HepG2 (cell line): ENCODE results near the gene STBD1. TPM values are rescaled to one million over a fixed set of nuclear protein-coding genes. Genes with fewer than 3 reads are reported as not detected.
A peak's percentile ranks its signal among the peaks of the same experiment; 100 is the strongest.

ENCODE experiments used
- ATAC-seq: fragments of 200-7000 bp; cut with Tn5 transposase; 3 replicates; pipeline ENCODE4 v1.9.1; 2020; ENCODE audit warnings: mild to moderate bottlenecking, moderate library complexity
- BruUV-seq: library from RNA; stranded (reverse); fragments of 400-500 nt; replicated peaks from 2 replicates; lab custom pipeline; 2021; lab: Mats Ljungman, UMichigan
- CTCF ChIA-PET: fragments of 300-600 bp; formaldehyde crosslinking; extraction: SDS; loops from one replicate; lab custom pipeline; 2021; ENCODE audit warnings: low total read pairs, inconsistent platforms, low intra/inter-chr PET ratio; lab: Yijun Ruan, JAX
- POLR2A ChIA-PET: fragments of 350-600 bp; sonication (Branson Sonifier 250); formaldehyde crosslinking; loops from one replicate; lab custom pipeline; 2020; ENCODE audit warnings: antibody characterized with exemption, inconsistent platforms; lab: Yijun Ruan, JAX
- DNase-seq: peaks from one replicate; pipeline ENCODE4 v3.0.0-alpha.2; 2015; ENCODE audit warnings: low spot score
- FAIRE-seq: peaks from 3 replicates; lab custom pipeline; 2011; peaks lifted over from hg19 to GRCh38; lab: Jason Lieb, UNC
- H2AFZ ChIP-seq: one replicate; pipeline ENCODE4 v1.6.1; 2011; ENCODE audit warnings: low read length, inconsistent platforms
- H3K27ac ChIP-seq: fragments of 300-600 bp; 3 replicates; pipeline ENCODE4 v1.8.0; 2011; ENCODE audit warnings: mixed run types, mild to moderate bottlenecking, mixed read lengths, low read length, inconsistent platforms; ENCODE audit not compliant: insufficient read depth; ENCODE audit errors: extremely low read length
- H3K27me3 ChIP-seq, 2 experiments: fragments of 200-600 bp in 1 of 2; 2 replicates in 1 of 2; 3 replicates in 1 of 2; pipeline versions ENCODE4 v1.6.0 to v1.8.0; 2011; ENCODE audit warnings: low read length in 2 of 2, mild to moderate bottlenecking in 2 of 2, moderate library complexity in 2 of 2, inconsistent platforms in 1 of 2; ENCODE audit not compliant: insufficient read depth in 2 of 2, control insufficient read depth in 1 of 2
- H3K36me3 ChIP-seq, 2 experiments: fragments of 200-600 bp in 1 of 2; replicated peaks in 1 of 2; 2 replicates in 1 of 2; 3 replicates in 1 of 2; pipeline versions ENCODE4 v1.5.1 to v1.8.0; 2011; ENCODE audit warnings: low read length in 2 of 2, inconsistent platforms in 1 of 2; ENCODE audit not compliant: insufficient read depth in 2 of 2, control insufficient read depth in 1 of 2
- H3K4me1 ChIP-seq: 2 replicates; pipeline ENCODE4 v1.5.1; 2012; ENCODE audit warnings: low read length, inconsistent platforms; ENCODE audit not compliant: insufficient read depth
- H3K4me2 ChIP-seq: 2 replicates; pipeline ENCODE4 v1.6.0; 2011; ENCODE audit warnings: low read depth, low read length, inconsistent platforms
- H3K4me3 ChIP-seq, 3 experiments: fragments of 200-600 bp in 1 of 3; sonication (generic), shearing (Covaris generic) in 1 of 3; replicated peaks in 1 of 3; 2 replicates each; pipeline ENCODE4 v1.5.1; 2011 to 2016; ENCODE audit warnings: low read length in 3 of 3, inconsistent platforms in 2 of 3, low read depth in 2 of 3, mild to moderate bottlenecking in 2 of 3, control low read depth in 1 of 3, mixed read lengths in 1 of 3; ENCODE audit not compliant: insufficient read depth in 1 of 3
- H3K79me2 ChIP-seq: one replicate; pipeline ENCODE4 v1.6.1; 2011; ENCODE audit warnings: low read length, inconsistent platforms; ENCODE audit not compliant: insufficient read depth
- H3K9ac ChIP-seq: 2 replicates; pipeline ENCODE4 v1.6.0; 2011; ENCODE audit warnings: mild to moderate bottlenecking, low read depth, low read length, inconsistent platforms; ENCODE audit not compliant: insufficient read depth
- H3K9me3 ChIP-seq: 2 replicates; pipeline ENCODE4 v1.5.1; 2012; ENCODE audit warnings: mild to moderate bottlenecking, low read length
- H4K20me1 ChIP-seq: 2 replicates; pipeline ENCODE4 v1.6.0; 2011; ENCODE audit warnings: inconsistent platforms, mild to moderate bottlenecking, low read length, moderate library complexity; ENCODE audit not compliant: insufficient read depth
- AFF4 ChIP-seq: sonication (generic); formaldehyde crosslinking; IDR thresholded peaks from 2 replicates; pipeline ENCODE4 v1.4.0; 2020; ENCODE audit warnings: missing genetic modification reagents
- ERF ChIP-seq: IDR thresholded peaks from 2 replicates; pipeline ENCODE4 v1.6.1; 2018; ENCODE audit warnings: missing biosample characterization, missing genetic modification reagents
- FOXA3 ChIP-seq: IDR thresholded peaks from 2 replicates; pipeline ENCODE4 v1.6.1; 2016; ENCODE audit warnings: missing genetic modification reagents, missing compliant biosample characterization
- KLF9 ChIP-seq: IDR thresholded peaks from 2 replicates; pipeline ENCODE4 v1.6.1; 2016; ENCODE audit warnings: low read depth
- SKI ChIP-seq: fragments of 450-650 bp; IDR thresholded peaks from one replicate; pipeline ENCODE4 v1.6.1; 2018; ENCODE audit warnings: mild to moderate bottlenecking; ENCODE audit not compliant: partially characterized antibody
- SRF ChIP-seq: IDR thresholded peaks from 2 replicates; pipeline ENCODE4 v1.6.1; 2011; ENCODE audit warnings: mild to moderate bottlenecking, low read depth, low read length, moderate library complexity
- TCF7L2 ChIP-seq: IDR thresholded peaks from 2 replicates; pipeline ENCODE4 v1.6.1; 2011; ENCODE audit warnings: mild to moderate bottlenecking, low read depth, low read length, moderate library complexity
- ZBTB37 ChIP-seq: sonication (generic); formaldehyde crosslinking; IDR thresholded peaks from 2 replicates; pipeline ENCODE4 v1.4.0; 2020; ENCODE audit warnings: mild to moderate bottlenecking, missing genetic modification reagents
- ZC3H4 ChIP-seq: sonication (generic); formaldehyde crosslinking; IDR thresholded peaks from 2 replicates; pipeline ENCODE4 v1.4.0; 2020; ENCODE audit warnings: missing genetic modification reagents, borderline replicate concordance
- ZNF317 ChIP-seq: sonication (generic); formaldehyde crosslinking; IDR thresholded peaks from 2 replicates; pipeline ENCODE4 v1.5.0; 2020; ENCODE audit warnings: mild to moderate bottlenecking, missing genetic modification reagents
- ZNF607 ChIP-seq: sonication (generic); formaldehyde crosslinking; IDR thresholded peaks from 2 replicates; pipeline ENCODE4 v1.5.1; 2020; ENCODE audit warnings: missing genetic modification reagents, mild to moderate bottlenecking, borderline replicate concordance
- WGBS: methylation state at CpG from one replicate; pipeline ENCODE4 v1.1.6; 2017; ENCODE audit warnings: low lambda C conversion rate; 5-methylcytosine and 5-hydroxymethylcytosine counted together
- in situ Hi-C: cut with HindIII; loops from 2 replicates; pipeline ENCODE4 v1.10.0; 2017; ENCODE audit warnings: low pct_unique_long_range_greater_than_20kb; ENCODE audit not compliant: extremely low pct_ligation_motif_present
- intact Hi-C: fragments of 100-400 bp; cut with micrococcal nuclease; formaldehyde crosslinking; loops from one replicate; pipeline ENCODE4 v1.10.0; 2022; ENCODE audit not compliant: unreplicated experiment
- polyA plus RNA-seq, 8 experiments: library from polyadenylated mRNA; depleted of rRNA in 3 of 8; stranded (reverse) in 7 of 8; unstranded in 1 of 8; fragments of >200 nt; fragmentation: Illumina TruSeq in 4 of 8; extraction: Trizol in 4 of 8; gene quantifications; 2 replicates each; pipeline versions ENCODE4 v1.2.1 to v1.2.3, GENCODE V29; 2011 to 2016; ENCODE audit warnings: low read depth in 4 of 8, missing spikeins in 1 of 8, mixed read lengths in 1 of 8; ENCODE audit not compliant: insufficient read depth in 1 of 8
- total RNA-seq, 5 experiments: library from RNA; depleted of rRNA; stranded (reverse); fragments of >200 nt; fragmentation: Illumina TruSeq; extraction: Trizol; gene quantifications; 2 replicates each; pipeline ENCODE4 v1.2.3, GENCODE V29; 2016; ENCODE audit warnings: low read depth in 1 of 5
- TF ChIP-seq, protein P1 (sequence below), 2 experiments: fragments of 450-650 bp in 1 of 2; sonication (generic) in 1 of 2; formaldehyde crosslinking; IDR thresholded peaks; 2 replicates each; pipeline versions ENCODE4 v1.5.0 to v1.8.0; 2020 to 2022; ENCODE audit warnings: mild to moderate bottlenecking in 1 of 2, missing genetic modification reagents in 1 of 2

The STBD1 gene
- total and polyA plus RNA-seq, 2 of the 13 experiments (the other 11 are each of a cell fraction or from before 2014, with no cell fraction given), result 2.8 to 4.3 TPM

DNA sequence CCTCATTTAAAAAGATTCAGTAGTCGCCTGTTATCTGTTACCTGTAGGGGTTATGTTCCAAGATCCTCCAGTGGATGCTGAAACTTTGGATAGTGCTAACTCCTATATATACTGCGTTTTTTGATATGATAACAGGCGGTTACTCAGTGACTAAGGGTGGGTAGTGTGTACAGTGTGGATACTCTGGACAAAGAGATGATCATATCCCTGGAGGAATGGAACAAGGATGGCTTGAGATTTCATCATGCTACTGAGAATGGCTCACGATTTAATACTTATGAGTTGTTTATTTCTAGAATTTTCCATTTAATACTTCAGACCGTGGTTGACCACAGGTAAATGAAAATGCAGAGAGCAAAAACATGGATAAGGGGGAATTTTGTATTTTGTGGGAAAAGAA, 33.5 kb upstream of the STBD1 start:
- no peaks in the 10 kb centered on the region for H3K79me2 ChIP-seq
- FAIRE-seq, result no peak
- no peak overlapping the region for H3K4me2 ChIP-seq
- no peaks in the 10 kb centered on the region for H3K36me3 ChIP-seq
- ChIA-PET CTCF (no interaction called here), POLR2A (interaction anchor here (0.7 to 0.8 kb wide), 2 partner anchors 8 to 34 kb away, joined by 3 read pairs; no protein-coding TSS in a partner anchor)
- 29% methylated on average over 5 of the region's 5 CpGs for WGBS
- ATAC-seq, result no peak
- H3K9ac ChIP-seq, result no peak overlapping the region
- no peak for DNase-seq
- no peaks in the 10 kb centered on the region for H3K27me3 ChIP-seq
- no TSS peak for BruUV-seq
- intact Hi-C loops (loop anchor here (2.0 kb wide), 1 partner anchor 34 kb away; the partner anchor contains the start of gene STBD1), in situ Hi-C loops (no loop called here)
- H3K27ac ChIP-seq, result no peak overlapping the region
- H4K20me1 ChIP-seq, result no peaks in the 10 kb centered on the region
- TF ChIP-seq, protein P1, sequence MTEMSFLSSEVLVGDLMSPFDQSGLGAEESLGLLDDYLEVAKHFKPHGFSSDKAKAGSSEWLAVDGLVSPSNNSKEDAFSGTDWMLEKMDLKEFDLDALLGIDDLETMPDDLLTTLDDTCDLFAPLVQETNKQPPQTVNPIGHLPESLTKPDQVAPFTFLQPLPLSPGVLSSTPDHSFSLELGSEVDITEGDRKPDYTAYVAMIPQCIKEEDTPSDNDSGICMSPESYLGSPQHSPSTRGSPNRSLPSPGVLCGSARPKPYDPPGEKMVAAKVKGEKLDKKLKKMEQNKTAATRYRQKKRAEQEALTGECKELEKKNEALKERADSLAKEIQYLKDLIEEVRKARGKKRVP (CRISPR knock-in tag; IDR thresholded peaks at IDR 0.05), result peak in 1 of 2 experiments; percentile 82; a peak in 2 of 4 replicates
- TF ChIP-seq KLF9 (CRISPR knock-in tag), result no peak
- no peaks in the 10 kb centered on the region for H3K9me3 ChIP-seq
- no peak overlapping the region for H3K4me3 ChIP-seq
- peaks cover 63% of the 10 kb centered on the region for H3K4me1 ChIP-seq
- H2AFZ ChIP-seq, result no peak overlapping the region

DNA sequence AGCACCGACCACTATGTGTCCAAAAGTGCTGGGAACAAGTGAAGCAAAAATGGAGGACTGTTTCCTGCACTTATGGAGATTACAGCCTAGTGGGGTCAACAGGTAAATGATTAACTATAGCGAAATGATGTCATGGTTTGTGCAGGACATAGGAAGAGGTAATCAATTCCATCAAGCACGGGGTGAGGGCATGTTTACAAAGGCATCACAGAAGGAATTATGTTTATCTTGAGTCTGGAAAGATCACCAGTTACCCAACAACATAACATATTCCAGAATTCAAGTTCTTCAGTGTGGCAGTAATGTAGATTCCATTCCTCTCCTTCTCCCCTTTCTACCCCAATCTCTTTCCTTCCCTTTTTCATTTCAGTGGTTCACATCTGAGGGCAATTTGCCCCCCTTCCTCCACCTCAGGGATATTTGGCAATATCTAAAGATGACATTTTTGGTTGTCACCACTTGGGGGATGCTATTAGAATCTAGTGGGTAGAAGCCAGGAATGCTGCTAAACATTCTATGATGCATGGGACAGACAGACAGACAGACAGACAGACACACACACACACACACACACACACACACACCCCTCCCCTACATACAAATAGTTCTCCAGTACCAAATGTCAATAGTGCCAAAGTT, 30.9 kb upstream of the STBD1 start:
- in situ Hi-C loops, result no loop called here
- FAIRE-seq (peak; percentile 44), DNase-seq (peak; percentile 76), ATAC-seq (peak; percentile 84)
- Histone ChIP-seq H3K27ac (no peak overlapping the region), H3K9me3 (no peaks in the 10 kb centered on the region), H3K4me1 (peaks cover 80% of the 10 kb centered on the region), H3K9ac (no peak overlapping the region), H3K4me3 (no peak overlapping the region), H3K79me2 (no peaks in the 10 kb centered on the region), H3K27me3 (no peaks in the 10 kb centered on the region), H3K36me3 (no peaks in the 10 kb centered on the region), H4K20me1 (no peaks in the 10 kb centered on the region), H3K4me2 (peak overlapping the region; percentile 36), H2AFZ (no peak overlapping the region)
- no TSS peak for BruUV-seq
- ChIA-PET CTCF (no interaction called here), POLR2A (interaction anchor here (2.2 kb wide), 1 partner anchor 31 kb away, joined by 14 read pairs; the partner anchor contains the start of gene STBD1)
- intact Hi-C loops, result no loop called here
- WGBS, result 21% methylated on average over 3 of the region's 3 CpGs
- TF ChIP-seq FOXA3 (CRISPR knock-in tag) (peak; percentile 95), SKI (peak; percentile 81), ERF (0 out of 2 replicates have a peak, but pooled peaks have one; percentile 27), ZBTB37 (CRISPR knock-in tag) (no peak), ZC3H4 (CRISPR knock-in tag) (no peak), ZNF607 (CRISPR knock-in tag) (no peak), SRF (no peak), TCF7L2 (no peak), ZNF317 (CRISPR knock-in tag) (no peak), AFF4 (CRISPR knock-in tag) (no peak)
